Tibial nerve (tissue), 4 donors: Measurements from ENCODE around the gene CEP95.

Experiments
- CTCF ChIP-seq, 5 experiments: fragments of 200-600 bp in 3 of 5; fragments of 450-650 bp in 2 of 5; sonication (generic) in 3 of 5; IDR thresholded peaks; one replicate each; pipeline ENCODE4 v1.5.1; 2016 to 2019; ENCODE audit warnings: antibody characterized with exemption in 5 of 5, mild to moderate bottlenecking in 3 of 5, moderate library complexity in 2 of 5
- EP300 ChIP-seq, 2 donors: sonication (generic); formaldehyde crosslinking; IDR thresholded peaks; one replicate each; pipeline ENCODE4 v1.6.1; 2017; ENCODE audit warnings: antibody characterized with exemption in 2 of 2, mild to moderate bottlenecking in 1 of 2

GRCh38 chr17:64538508-64539130, 31.8 kb downstream of the CEP95 start:
- TF ChIP-seq CTCF (IDR thresholded peaks at IDR 0.05) (no peak), EP300 (IDR thresholded peaks at IDR 0.05) (no peak)
